Activated CD8-positive, alpha-beta memory T cell treated with anti-CD3 and anti-CD28 coated beads, Interleukin-2, amount 10 ng/mL, durations not matched to agents 7 days and 5 days (primary cell): ENCODE measurements around the gene ADAMTS2. TPM values are rescaled to one million over a fixed set of nuclear protein-coding genes. Genes with fewer than 3 reads are reported as not detected.

Source experiments
- ATAC-seq: fragments of 150-1000 bp; cut with Tn5 transposase; one replicate; pipeline ENCODE4 v1.10.0; 2021; ENCODE audit warnings: moderate library complexity
- CTCF ChIA-PET: fragments of 350-600 bp; sonication (Branson Sonifier 250); formaldehyde crosslinking; loops from one replicate; lab custom pipeline; 2021; ENCODE audit warnings: antibody characterized with exemption; lab: Charles Lee
- DNase-seq: peaks from one replicate; pipeline ENCODE4 v3.0.0-alpha.2; 2020
- H3K27ac Mint-ChIP-seq: one replicate; pipeline ENCODE4 v1.8.0; 2021; ENCODE audit warnings: mild to moderate bottlenecking, mixed read lengths
- H3K27me3 Mint-ChIP-seq: one replicate; pipeline ENCODE4 v1.8.0; 2021; ENCODE audit warnings: mixed read lengths
- H3K36me3 Mint-ChIP-seq: one replicate; pipeline ENCODE4 v1.8.0; 2021; ENCODE audit warnings: mild to moderate bottlenecking, mixed read lengths
- H3K4me1 Mint-ChIP-seq: one replicate; pipeline ENCODE4 v1.8.0; 2021; ENCODE audit warnings: mixed read lengths
- H3K4me3 Mint-ChIP-seq: one replicate; pipeline ENCODE4 v1.8.0; 2021; ENCODE audit warnings: mild to moderate bottlenecking, moderate library complexity, mixed read lengths
- H3K9me3 Mint-ChIP-seq: one replicate; pipeline ENCODE4 v1.8.0; 2022; ENCODE audit warnings: low read depth, mixed read lengths
- total RNA-seq, 2 experiments: library from RNA; stranded (reverse); gene quantifications; one replicate each; pipeline ENCODE4 v1.2.3, GENCODE V29; 2021

ADAMTS2 gene
- total RNA-seq, 2 experiments from 2014 or later, result not detected

GRCh38 chr5:179278546-179278945 lies 66.7 kb downstream of the ADAMTS2 start:
- Mint-ChIP-seq H3K4me1 (no peaks in the 10 kb centered on the region), H3K9me3 (no peaks in the 10 kb centered on the region), H3K27me3 (no peaks in the 10 kb centered on the region), H3K4me3 (no peak overlapping the region), H3K36me3 (no peaks in the 10 kb centered on the region), H3K27ac (no peak overlapping the region)
- ATAC-seq (peak; percentile 23), DNase-seq (no peak)
- CTCF ChIA-PET, result no interaction called here

GRCh38 chr5:179278119-179278518 lies 67.1 kb downstream of the ADAMTS2 start:
- Mint-ChIP-seq H3K4me1 (no peaks in the 10 kb centered on the region), H3K4me3 (no peak overlapping the region), H3K9me3 (no peaks in the 10 kb centered on the region), H3K27ac (no peak overlapping the region), H3K27me3 (no peaks in the 10 kb centered on the region), H3K36me3 (no peaks in the 10 kb centered on the region)
- DNase-seq (no peak), ATAC-seq (no peak)
- CTCF ChIA-PET, result no interaction called here

GRCh38 chr5:179276838-179277395 lies 68.3 kb downstream of the ADAMTS2 start:
- DNase-seq (no peak), ATAC-seq (no peak)
- CTCF ChIA-PET, result no interaction called here
- Mint-ChIP-seq H3K36me3 (no peaks in the 10 kb centered on the region), H3K4me3 (no peak overlapping the region), H3K9me3 (no peaks in the 10 kb centered on the region), H3K27me3 (no peaks in the 10 kb centered on the region), H3K4me1 (no peaks in the 10 kb centered on the region), H3K27ac (no peak overlapping the region)

GRCh38 chr5:179275941-179276837 lies 69.1 kb downstream of the ADAMTS2 start:
- Mint-ChIP-seq H3K36me3 (no peaks in the 10 kb centered on the region), H3K9me3 (no peaks in the 10 kb centered on the region), H3K27ac (no peak overlapping the region), H3K4me1 (no peaks in the 10 kb centered on the region), H3K27me3 (no peaks in the 10 kb centered on the region), H3K4me3 (no peak overlapping the region)
- CTCF ChIA-PET, result no interaction called here
- ATAC-seq, result no peak
- no peak for DNase-seq

- Mint-ChIP-seq H3K4me1 (no peaks in the 10 kb centered on the region), H3K4me3 (no peak overlapping the region), H3K27me3 (no peaks in the 10 kb centered on the region), H3K36me3 (no peaks in the 10 kb centered on the region), H3K9me3 (no peaks in the 10 kb centered on the region), H3K27ac (no peak overlapping the region)
- DNase-seq (no peak), ATAC-seq (no peak)
- CTCF ChIA-PET, result no interaction called here
Measured at GRCh38 chr5:179275381-179275878, 69.8 kb downstream of the ADAMTS2 start.

GRCh38 chr5:179274321-179275315 lies 70.6 kb downstream of the ADAMTS2 start:
- H3K4me1 Mint-ChIP-seq, result no peaks in the 10 kb centered on the region
- no peaks in the 10 kb centered on the region for H3K27me3 Mint-ChIP-seq
- no peak overlapping the region for H3K4me3 Mint-ChIP-seq
- DNase-seq, result no peak
- no peak overlapping the region for H3K27ac Mint-ChIP-seq
- H3K36me3 Mint-ChIP-seq, result no peaks in the 10 kb centered on the region
- no peaks in the 10 kb centered on the region for H3K9me3 Mint-ChIP-seq
- ATAC-seq, result no peak
- CTCF ChIA-PET, result interaction anchor here (0.6 kb wide), 1 partner anchor 408 kb away, joined by 5 read pairs; no protein-coding TSS in a partner anchor

- ATAC-seq, result no peak
- Mint-ChIP-seq H3K27ac (no peak overlapping the region), H3K4me3 (no peak overlapping the region), H3K27me3 (no peaks in the 10 kb centered on the region), H3K4me1 (no peaks in the 10 kb centered on the region), H3K9me3 (no peaks in the 10 kb centered on the region), H3K36me3 (no peaks in the 10 kb centered on the region)
- DNase-seq, result no peak
- CTCF ChIA-PET, result interaction anchor here (0.6 kb wide), 1 partner anchor 409 kb away, joined by 5 read pairs; no protein-coding TSS in a partner anchor
Measured at GRCh38 chr5:179273441-179274145, 71.7 kb downstream of the ADAMTS2 start.

GRCh38 chr5:179273073-179273435 lies 72.2 kb downstream of the ADAMTS2 start:
- DNase-seq, result no peak
- H3K27ac Mint-ChIP-seq, result no peak overlapping the region

GRCh38 chr5:179272326-179273072 lies 72.8 kb downstream of the ADAMTS2 start:
- no peak for DNase-seq
- Mint-ChIP-seq H3K36me3 (no peaks in the 10 kb centered on the region), H3K4me3 (no peak overlapping the region), H3K4me1 (no peaks in the 10 kb centered on the region), H3K9me3 (no peaks in the 10 kb centered on the region), H3K27me3 (no peaks in the 10 kb centered on the region), H3K27ac (no peak overlapping the region)
- CTCF ChIA-PET, result no interaction called here
- ATAC-seq, result no peak

More at GRCh38 chr5:179273073-179273435, 72.2 kb downstream of the ADAMTS2 start:
- no peaks in the 10 kb centered on the region for H3K9me3 Mint-ChIP-seq
- ATAC-seq, result no peak
- CTCF ChIA-PET, result no interaction called here
- no peaks in the 10 kb centered on the region for H3K27me3 Mint-ChIP-seq
- H3K4me1 Mint-ChIP-seq, result no peaks in the 10 kb centered on the region
- no peaks in the 10 kb centered on the region for H3K36me3 Mint-ChIP-seq
- H3K4me3 Mint-ChIP-seq, result no peak overlapping the region

GRCh38 chr5:179271821-179272325 lies 73.4 kb downstream of the ADAMTS2 start:
- ATAC-seq (no peak), DNase-seq (no peak)
- Mint-ChIP-seq H3K4me1 (no peaks in the 10 kb centered on the region), H3K27me3 (no peaks in the 10 kb centered on the region), H3K9me3 (no peaks in the 10 kb centered on the region), H3K27ac (no peak overlapping the region), H3K4me3 (no peak overlapping the region), H3K36me3 (no peaks in the 10 kb centered on the region)
- CTCF ChIA-PET, result no interaction called here

- H3K4me3 Mint-ChIP-seq, result no peak overlapping the region
- no peaks in the 10 kb centered on the region for H3K9me3 Mint-ChIP-seq
- DNase-seq (no peak), ATAC-seq (no peak)
- no peaks in the 10 kb centered on the region for H3K4me1 Mint-ChIP-seq
- no peaks in the 10 kb centered on the region for H3K36me3 Mint-ChIP-seq
- CTCF ChIA-PET, result no interaction called here
- H3K27me3 Mint-ChIP-seq, result no peaks in the 10 kb centered on the region
- H3K27ac Mint-ChIP-seq, result no peak overlapping the region
Measured at GRCh38 chr5:179271428-179271734, 73.9 kb downstream of the ADAMTS2 start.
